Upper lobe of left lung (tissue), 6 donors: ENCODE results near the gene TMTC2. TPM values are rescaled to one million over a fixed set of nuclear protein-coding genes. Genes with fewer than 3 reads are reported as not detected.

Experiments used
- ATAC-seq, 2 donors: fragments of 200-7000 bp; cut with Tn5 transposase; one replicate each; pipeline ENCODE4 v1.9.1; 2022; ENCODE audit warnings: mild to moderate bottlenecking in 2 of 2, moderate library complexity in 2 of 2; ENCODE audit not compliant: low FRiP score in 2 of 2
- DNase-seq, 2 donors: peaks; one replicate each; pipeline ENCODE4 v3.0.0-alpha.2; 2019 to 2020
- H3K27ac ChIP-seq, 4 donors: fragments of 200-600 bp; sonication (generic); one replicate each; pipeline ENCODE4 v1.5.1; 2016 to 2019
- H3K27me3 ChIP-seq, 4 donors: fragments of 200-600 bp; sonication (generic); one replicate each; pipeline ENCODE4 v1.5.1; 2017 to 2019
- H3K36me3 ChIP-seq, 4 donors: fragments of 200-600 bp; sonication (generic); one replicate each; pipeline ENCODE4 v1.5.1; 2016 to 2019
- H3K4me1 ChIP-seq, 4 donors: fragments of 200-600 bp; sonication (generic); one replicate each; pipeline ENCODE4 v1.5.1; 2018 to 2019
- H3K4me3 ChIP-seq, 4 donors: fragments of 200-600 bp; sonication (generic); one replicate each; pipeline ENCODE4 v1.5.1; 2017 to 2019; ENCODE audit warnings: mild to moderate bottlenecking in 2 of 4, moderate library complexity in 1 of 4
- H3K9me3 ChIP-seq, 4 donors: fragments of 200-600 bp; sonication (generic); one replicate each; pipeline ENCODE4 v1.5.1; 2018 to 2019
- CTCF ChIP-seq, 6 experiments: fragments of 450-650 bp in 4 of 6; fragments of 200-600 bp in 2 of 6; sonication (generic) in 2 of 6; IDR thresholded peaks; one replicate each; pipeline ENCODE4 v1.5.1; 2016 to 2019; ENCODE audit warnings: antibody characterized with exemption in 6 of 6
- EP300 ChIP-seq, 4 donors: sonication (generic); formaldehyde crosslinking; IDR thresholded peaks; one replicate each; pipeline ENCODE4 v1.5.1; 2017; ENCODE audit warnings: antibody characterized with exemption in 4 of 4, control low read depth in 2 of 4
- POLR2A ChIP-seq, 4 donors: fragments of 450-650 bp; IDR thresholded peaks; one replicate each; pipeline ENCODE4 v1.5.1; 2016 to 2017; ENCODE audit warnings: antibody characterized with exemption in 4 of 4, mild to moderate bottlenecking in 2 of 4
- POLR2AphosphoS5 ChIP-seq, 2 donors: sonication (generic); formaldehyde crosslinking; IDR thresholded peaks; one replicate each; pipeline ENCODE4 v1.5.1; 2017; ENCODE audit warnings: antibody characterized with exemption in 2 of 2
- WGBS, 2 donors: methylation state at CpG; one replicate each; pipeline ENCODE4 v1.1.5; 2017 to 2018; 5-methylcytosine and 5-hydroxymethylcytosine counted together
- total RNA-seq, 6 donors: library from RNA; depleted of rRNA in 4 of 6; stranded (reverse); fragments of >200 nt in 4 of 6; gene quantifications; one replicate each; pipeline versions ENCODE4 v1.1.0 to v1.2.1, GENCODE V29; 2016 to 2021
- donor health status: DM: no; HTN: no; CAD: no; lungs with moderate emphysema.
- donor health status: DM: no; HTN: yes; CAD: no; lungs with severe emphysema.

Gene TMTC2
- total RNA-seq, 6 donors from 2014 or later = 21.2 to 37.7 (median 26.8) TPM

GRCh38 chr12:83157604-83158003 is 470.9 kb downstream of the TMTC2 start:
- H3K36me3 ChIP-seq = no peaks in the 10 kb centered on the region
- H3K27ac ChIP-seq = no peak overlapping the region
- ATAC-seq (no peak), DNase-seq (no peak)
- WGBS, 2 donors = 53 to 61% methylated on average over 4 of the region's 4 CpGs
- H3K9me3 ChIP-seq = no peaks in the 10 kb centered on the region
- TF ChIP-seq CTCF (IDR thresholded peaks at IDR 0.05) (no peak), POLR2AphosphoS5 (IDR thresholded peaks at IDR 0.05) (no peak), EP300 (IDR thresholded peaks at IDR 0.05) (no peak), POLR2A (IDR thresholded peaks at IDR 0.05) (no peak)
- H3K4me3 ChIP-seq = no peak overlapping the region
- no peaks in the 10 kb centered on the region for H3K4me1 ChIP-seq
- H3K27me3 ChIP-seq = no peaks in the 10 kb centered on the region

- Histone ChIP-seq H3K4me3 (no peak overlapping the region), H3K4me1 (no peaks in the 10 kb centered on the region), H3K36me3 (no peaks in the 10 kb centered on the region), H3K27me3 (no peaks in the 10 kb centered on the region), H3K27ac (no peak overlapping the region), H3K9me3 (no peaks in the 10 kb centered on the region)
- WGBS, 2 donors = 88 to 96% methylated on average over 5 of the region's 5 CpGs
- DNase-seq (no peak), ATAC-seq (no peak)
- TF ChIP-seq CTCF (IDR thresholded peaks at IDR 0.05) (no peak), EP300 (IDR thresholded peaks at IDR 0.05) (no peak), POLR2A (IDR thresholded peaks at IDR 0.05) (no peak), POLR2AphosphoS5 (IDR thresholded peaks at IDR 0.05) (no peak)
Measured at GRCh38 chr12:83158613-83159207, 472.0 kb downstream of the TMTC2 start.

- DNase-seq (no peak), ATAC-seq (no peak)
- no peaks in the 10 kb centered on the region for H3K4me1 ChIP-seq
- H3K36me3 ChIP-seq = no peaks in the 10 kb centered on the region
- no peak overlapping the region for H3K4me3 ChIP-seq
- TF ChIP-seq EP300 (IDR thresholded peaks at IDR 0.05) = no peak
- TF ChIP-seq POLR2AphosphoS5 (IDR thresholded peaks at IDR 0.05) = no peak
- TF ChIP-seq POLR2A (IDR thresholded peaks at IDR 0.05) = no peak
- no peak for TF ChIP-seq CTCF (IDR thresholded peaks at IDR 0.05)
- no peaks in the 10 kb centered on the region for H3K9me3 ChIP-seq
- WGBS, 2 donors = 96 to 97% methylated on average over 1 of the region's 1 CpG
- no peak overlapping the region for H3K27ac ChIP-seq
- H3K27me3 ChIP-seq = no peaks in the 10 kb centered on the region
Measured at GRCh38 chr12:83161456-83161855, 474.8 kb downstream of the TMTC2 start.

- no peaks in the 10 kb centered on the region for H3K4me1 ChIP-seq
- WGBS, 2 donors = 86 to 91% methylated on average over 1 of the region's 1 CpG
- no peaks in the 10 kb centered on the region for H3K9me3 ChIP-seq
- no peaks in the 10 kb centered on the region for H3K36me3 ChIP-seq
- H3K27me3 ChIP-seq = no peaks in the 10 kb centered on the region
- TF ChIP-seq POLR2AphosphoS5 (IDR thresholded peaks at IDR 0.05) = no peak
- TF ChIP-seq CTCF (IDR thresholded peaks at IDR 0.05) = no peak
- TF ChIP-seq POLR2A (IDR thresholded peaks at IDR 0.05) = no peak
- TF ChIP-seq EP300 (IDR thresholded peaks at IDR 0.05) = no peak
- DNase-seq = no peak
- ATAC-seq = no peak
- no peak overlapping the region for H3K4me3 ChIP-seq
- no peak overlapping the region for H3K27ac ChIP-seq
Measured at GRCh38 chr12:83168751-83169150, 482.0 kb downstream of the TMTC2 start.

- H3K4me1 ChIP-seq = no peaks in the 10 kb centered on the region
- H3K27me3 ChIP-seq = no peaks in the 10 kb centered on the region
- H3K27ac ChIP-seq = no peak overlapping the region
- WGBS, 2 donors = 71 to 82% methylated on average over 2 of the region's 2 CpGs
- no peaks in the 10 kb centered on the region for H3K9me3 ChIP-seq
- H3K4me3 ChIP-seq = no peak overlapping the region
- no peak for DNase-seq
- no peaks in the 10 kb centered on the region for H3K36me3 ChIP-seq
- TF ChIP-seq POLR2A (IDR thresholded peaks at IDR 0.05) (no peak), EP300 (IDR thresholded peaks at IDR 0.05) (no peak), POLR2AphosphoS5 (IDR thresholded peaks at IDR 0.05) (no peak), CTCF (IDR thresholded peaks at IDR 0.05) (no peak)
- no peak for ATAC-seq
Measured at GRCh38 chr12:83172441-83172840, 485.7 kb downstream of the TMTC2 start.
